Choroid plexus epithelial cell (primary cell): ENCODE data around the gene DECR2.

Source experiments
- DNase-seq: peaks from one replicate; pipeline ENCODE4 v3.0.0-alpha.2; 2010; ENCODE audit warnings: low read depth
- H3K4me3 ChIP-seq: 2 replicates; pipeline ENCODE4 v1.5.1; 2011; ENCODE audit warnings: low read depth, mild to moderate bottlenecking, control low read depth, low read length, moderate library complexity
- CTCF ChIP-seq: conservative IDR thresholded peaks from 2 replicates; pipeline ENCODE4 v1.5.1; 2011; ENCODE audit warnings: low read depth, mild to moderate bottlenecking, control low read depth, inconsistent platforms, low read length, moderate library complexity

DECR2 gene

GRCh38 chr16:363110-363765, 38.4 kb upstream of the DECR2 start:
- no peak for TF ChIP-seq CTCF
- DNase-seq = no peak
- no peak overlapping the region for H3K4me3 ChIP-seq

- DNase-seq = no peak
- TF ChIP-seq CTCF = no peak
- no peak overlapping the region for H3K4me3 ChIP-seq
Measured at GRCh38 chr16:363766-364490, 37.8 kb upstream of the DECR2 start.

- H3K4me3 ChIP-seq = no peak overlapping the region
- no peak for TF ChIP-seq CTCF
Measured at GRCh38 chr16:364595-365491, 36.8 kb upstream of the DECR2 start.

GRCh38 chr16:366476-366875, 35.2 kb upstream of the DECR2 start:
- DNase-seq = no peak
- H3K4me3 ChIP-seq = no peak overlapping the region
- TF ChIP-seq CTCF = no peak

More at GRCh38 chr16:364595-365491, 36.8 kb upstream of the DECR2 start:
- no peak for DNase-seq

- TF ChIP-seq CTCF = no peak
- no peak overlapping the region for H3K4me3 ChIP-seq
- no peak for DNase-seq
Measured at GRCh38 chr16:367333-367903, 34.3 kb upstream of the DECR2 start.

- DNase-seq = no peak
- TF ChIP-seq CTCF = no peak
- no peak overlapping the region for H3K4me3 ChIP-seq
Measured at GRCh38 chr16:368388-369158, 33.1 kb upstream of the DECR2 start.
